ENCODE results near the gene EIF5AL1.

EIF5AL1 gene

DNA sequence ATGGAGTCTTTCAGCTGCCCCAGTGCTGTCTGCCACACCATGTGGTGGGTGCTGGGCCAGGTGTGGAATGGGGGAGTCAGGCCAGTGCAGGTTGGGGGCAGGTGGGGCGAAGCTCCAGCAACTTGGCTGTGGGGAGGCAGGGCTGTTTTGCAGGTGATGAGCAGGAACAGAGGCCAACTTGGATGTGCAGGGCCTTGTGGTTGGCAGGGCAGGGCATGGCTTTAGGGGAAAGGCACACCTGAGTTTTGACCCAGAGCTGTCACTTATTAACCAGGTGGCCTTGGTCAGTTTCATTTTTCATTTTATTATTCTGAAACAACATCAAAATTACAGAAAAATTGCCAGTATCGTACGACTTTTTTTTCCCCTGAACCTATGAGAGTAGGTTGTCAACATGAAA, 48.9 kb downstream of the EIF5AL1 start:
- DNase-seq: no peak

DNA sequence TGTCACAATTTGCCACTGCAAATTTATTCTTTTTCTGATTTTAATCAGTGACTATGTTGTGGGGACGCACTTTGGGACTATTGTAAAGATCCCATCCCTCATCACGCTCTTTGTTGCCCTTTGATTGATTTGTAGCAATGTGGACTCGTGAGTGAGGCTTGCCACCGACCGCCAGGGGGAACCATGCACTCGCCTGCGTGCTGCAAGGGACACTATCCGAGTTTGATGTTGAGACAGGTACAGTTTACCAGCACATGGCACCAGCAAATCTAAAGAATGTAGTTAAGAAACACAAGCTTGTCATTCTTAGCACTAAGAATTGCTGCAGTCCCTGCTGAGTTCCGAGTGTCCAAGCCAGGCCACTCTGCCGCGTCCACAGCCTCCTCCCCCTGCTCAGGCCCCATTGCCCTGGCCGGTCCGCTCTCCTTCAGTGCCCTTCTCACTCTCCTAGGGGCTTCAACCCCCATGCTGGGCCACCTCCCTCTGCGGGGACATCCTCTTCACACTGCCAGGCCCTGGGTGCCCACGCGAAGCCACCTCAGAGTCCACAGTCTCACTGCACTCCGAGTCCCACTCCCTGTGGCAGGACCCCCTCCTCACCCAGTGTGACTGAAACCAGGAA, 49.9 kb downstream of the EIF5AL1 start:
- DNase-seq: peak; percentile 47

DNA sequence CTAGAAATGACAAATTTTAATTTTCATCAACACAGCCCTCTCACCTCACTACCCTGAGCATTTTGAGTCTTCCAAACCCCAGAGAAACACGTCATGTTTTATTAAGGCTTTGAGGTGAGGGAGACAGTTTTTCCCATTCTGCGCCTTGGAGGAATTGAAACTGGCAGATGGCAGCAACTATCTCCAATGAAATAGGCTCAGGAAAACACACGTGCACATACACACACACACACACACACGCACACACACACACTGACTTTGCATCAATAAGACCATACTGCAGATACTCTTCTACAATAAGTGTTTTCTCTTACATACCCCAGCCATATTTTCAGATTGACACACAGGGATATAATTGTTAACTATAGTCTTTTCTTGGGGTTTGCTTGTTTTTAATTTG, 51.1 kb downstream of the EIF5AL1 start:
- DNase-seq: no peak

Measured in NCI-H526 treated with DMSO at 0.1 percent for 48 hours (cell line).